Liver (tissue), 9 donors: ENCODE data around the gene TNS2. TPM values are rescaled to one million over a fixed set of nuclear protein-coding genes. Genes with fewer than 3 reads are reported as not detected.

ENCODE experiments used
- DNase-seq: peaks from one replicate; pipeline ENCODE4 v3.0.0-alpha.2; 2017; ENCODE audit warnings: low spot score
- H3K27ac ChIP-seq, 2 donors: one replicate each; pipeline ENCODE4 v1.7.0; 2013; ENCODE audit warnings: inconsistent platforms in 2 of 2, low read length in 2 of 2, control low read depth in 1 of 2, low read depth in 1 of 2, mild to moderate bottlenecking in 1 of 2
- H3K27me3 ChIP-seq, 4 donors: one replicate each; pipeline versions ENCODE4 v1.6.1 to v1.7.0; 2013; ENCODE audit warnings: low read length in 3 of 4, inconsistent platforms in 1 of 4, mild to moderate bottlenecking in 1 of 4, moderate library complexity in 1 of 4; ENCODE audit not compliant: control insufficient read depth in 4 of 4, insufficient read depth in 4 of 4
- H3K36me3 ChIP-seq, 4 donors: one replicate each; pipeline versions ENCODE4 v1.6.1 to v1.7.0; 2013; ENCODE audit warnings: low read length in 3 of 4, mild to moderate bottlenecking in 3 of 4, low read depth in 1 of 4, moderate library complexity in 1 of 4; ENCODE audit not compliant: control insufficient read depth in 4 of 4, insufficient read depth in 3 of 4
- H3K4me1 ChIP-seq, 4 donors: one replicate each; pipeline versions ENCODE4 v1.6.1 to v1.7.0; 2013; ENCODE audit warnings: low read length in 3 of 4, mild to moderate bottlenecking in 3 of 4, moderate library complexity in 1 of 4; ENCODE audit not compliant: control insufficient read depth in 4 of 4, insufficient read depth in 4 of 4
- H3K4me3 ChIP-seq, 3 donors: one replicate each; pipeline versions ENCODE4 v1.6.1 to v1.7.0; 2013; ENCODE audit warnings: low read length in 3 of 3, control low read depth in 1 of 3, low read depth in 1 of 3, mild to moderate bottlenecking in 1 of 3
- H3K9ac ChIP-seq, 2 donors: one replicate each; pipeline ENCODE4 v1.7.0; 2013; ENCODE audit warnings: low read length in 2 of 2, mild to moderate bottlenecking in 2 of 2, moderate library complexity in 2 of 2, control low read depth in 1 of 2, low read depth in 1 of 2
- H3K9me3 ChIP-seq, 4 donors: one replicate each; pipeline versions ENCODE4 v1.6.1 to v1.7.0; 2013; ENCODE audit warnings: low read length in 3 of 4; ENCODE audit not compliant: control insufficient read depth in 4 of 4
- ATF3 ChIP-seq: IDR thresholded peaks from 2 replicates; pipeline ENCODE4 v1.6.1; 2016; ENCODE audit warnings: antibody characterized with exemption
- CTCF ChIP-seq: fragments of 150-350 bp; IDR thresholded peaks from 2 replicates; pipeline ENCODE4 v1.5.1; 2017; ENCODE audit warnings: improper control_type of control experiment, low read depth, low read length; ENCODE audit not compliant: missing input control
- EGR1 ChIP-seq, 2 donors: IDR thresholded peaks; 2 replicates each; pipeline ENCODE4 v1.6.1; 2016 to 2018; ENCODE audit warnings: antibody characterized with exemption in 2 of 2, low read depth in 2 of 2
- FOXA1 ChIP-seq: IDR thresholded peaks from 2 replicates; pipeline ENCODE4 v1.6.1; 2016; ENCODE audit warnings: antibody characterized with exemption
- FOXA2 ChIP-seq: IDR thresholded peaks from 2 replicates; pipeline ENCODE4 v1.6.1; 2016; ENCODE audit warnings: antibody characterized with exemption
- GABPA ChIP-seq, 2 donors: IDR thresholded peaks in 1 of 2; conservative IDR thresholded peaks in 1 of 2; 2 replicates each; pipeline ENCODE4 v1.6.1; 2016; ENCODE audit warnings: antibody characterized with exemption in 2 of 2, mild to moderate bottlenecking in 1 of 2, moderate library complexity in 1 of 2
- HNF4G ChIP-seq: IDR thresholded peaks from 2 replicates; pipeline ENCODE4 v1.6.1; 2016; ENCODE audit warnings: antibody characterized with exemption
- JUND ChIP-seq, 2 donors: IDR thresholded peaks; 2 replicates each; pipeline ENCODE4 v1.6.1; 2016; ENCODE audit warnings: antibody characterized with exemption in 2 of 2
- MAX ChIP-seq: IDR thresholded peaks from 2 replicates; pipeline ENCODE4 v1.6.1; 2016; ENCODE audit warnings: antibody characterized with exemption
- NR2F2 ChIP-seq: IDR thresholded peaks from 2 replicates; pipeline ENCODE4 v1.6.1; 2016; ENCODE audit warnings: antibody characterized with exemption
- RAD21 ChIP-seq, 2 donors: IDR thresholded peaks; 2 replicates each; pipeline ENCODE4 v1.6.1; 2016; ENCODE audit warnings: antibody characterized with exemption in 2 of 2, mild to moderate bottlenecking in 2 of 2
- REST ChIP-seq: IDR thresholded peaks from 2 replicates; pipeline ENCODE4 v1.6.1; 2016; ENCODE audit warnings: antibody characterized with exemption, mild to moderate bottlenecking
- YY1 ChIP-seq: IDR thresholded peaks from 2 replicates; pipeline ENCODE4 v1.6.1; 2016; ENCODE audit warnings: antibody characterized with exemption, mild to moderate bottlenecking
- WGBS: extraction: QIAGEN DNeasy Blood & Tissue Kit; methylation state at CpG from one replicate; pipeline ENCODE4 v1.1.7; 2013; 5-methylcytosine and 5-hydroxymethylcytosine counted together
- polyA plus RNA-seq, 2 donors: library from polyadenylated mRNA; stranded (reverse) in 1 of 2; unstranded in 1 of 2; fragments of 200-250 nt in 1 of 2; fragments of >200 nt in 1 of 2; fragmentation: Nextera tagmentation in 1 of 2; extraction: Ambion mirVana in 1 of 2; gene quantifications; one replicate each; pipeline versions ENCODE4 v1.2.1 to v1.2.3, GENCODE V29; 2013 to 2015
- total RNA-seq, 2 donors: library from RNA; depleted of rRNA; stranded (reverse); fragments of >200 nt; gene quantifications; one replicate each; pipeline ENCODE4 v1.2.3, GENCODE V29; 2014
- donor health status: healthy.
- donor health status: healthy.
- donor health status: healthy.
- donor health status: healthy.
- donor health status: healthy.

TNS2 gene
- total and polyA plus RNA-seq, 4 donors = 11.7 to 94.0 (median 46.0) TPM

GRCh38 chr12:53063708-53064612 is 14.1 kb downstream of the TNS2 start:
- Histone ChIP-seq H3K27me3 (no peaks in the 10 kb centered on the region), H3K9me3 (no peaks in the 10 kb centered on the region), H3K4me3 (no peak overlapping the region), H3K9ac (no peak overlapping the region), H3K4me1 (peaks cover 18 to 40% (median 27%) of the 10 kb centered on the region in 4 donors), H3K36me3 (peaks cover 3 to 30% (median 13%) of the 10 kb centered on the region in 4 donors), H3K27ac (peak overlapping the region; percentile 48 to 49)
- 67% methylated on average over 13 of the region's 13 CpGs for WGBS
- peak; percentile 19 for DNase-seq
- TF ChIP-seq RAD21 (IDR thresholded peaks at IDR 0.05) (peak in 1 of 2 donors; percentile 6), EGR1 (IDR thresholded peaks at IDR 0.05; ENCODE audit: low read depth in 2 of 2) (no peak), HNF4G (no peak), NR2F2 (peak; percentile 52)

GRCh38 chr12:53064613-53065436 is 15.0 kb downstream of the TNS2 start:
- Histone ChIP-seq H3K27ac (peak overlapping the region; percentile 15 to 44), H3K27me3 (no peaks in the 10 kb centered on the region), H3K4me3 (no peak overlapping the region), H3K9ac (no peak overlapping the region), H3K4me1 (peaks cover 14 to 36% (median 28%) of the 10 kb centered on the region in 4 donors), H3K36me3 (peaks cover 3 to 26% (median 13%) of the 10 kb centered on the region in 4 donors), H3K9me3 (no peaks in the 10 kb centered on the region)
- WGBS = 82% methylated on average over 11 of the region's 11 CpGs
- TF ChIP-seq RAD21 (IDR thresholded peaks at IDR 0.05) (no peak), MAX (no peak), FOXA1 (no peak), NR2F2 (no peak), JUND (IDR thresholded peaks at IDR 0.05) (no peak), ATF3 (no peak)
- DNase-seq = peak; percentile 28

GRCh38 chr12:53065470-53065869 is 15.6 kb downstream of the TNS2 start:
- Histone ChIP-seq H3K27ac (peak overlapping the region; percentile 15 to 44), H3K4me1 (peaks cover 10 to 30% (median 24%) of the 10 kb centered on the region in 4 donors), H3K27me3 (no peaks in the 10 kb centered on the region), H3K9ac (no peak overlapping the region), H3K4me3 (no peak overlapping the region), H3K9me3 (no peaks in the 10 kb centered on the region), H3K36me3 (peaks cover 3 to 26% (median 13%) of the 10 kb centered on the region in 4 donors)
- 70% methylated on average over 7 of the region's 7 CpGs for WGBS
- TF ChIP-seq FOXA1 (no peak), EGR1 (IDR thresholded peaks at IDR 0.05; ENCODE audit: low read depth in 2 of 2) (no peak), JUND (IDR thresholded peaks at IDR 0.05) (no peak), RAD21 (IDR thresholded peaks at IDR 0.05) (no peak), MAX (no peak), ATF3 (no peak), CTCF (no peak), FOXA2 (no peak), GABPA (IDR thresholded peaks at IDR 0.05 in 1 of 2, conservative IDR thresholded peaks at IDR 0.05 in 1 of 2) (no peak), HNF4G (no peak), NR2F2 (no peak), REST (no peak), YY1 (no peak)
- DNase-seq = peak; percentile 32
